Endothelial cell of hepatic sinusoid (primary cell): ENCODE results near the gene LRRC3.

Experiments
- in situ Hi-C: cut with HindIII; loops from 2 replicates; pipeline ENCODE4 v1.10.0; 2017; ENCODE audit warnings: low sequenced_read_pairs

The LRRC3 gene

GRCh38 chr21:44423941-44424607 is 31.2 kb upstream of the LRRC3 start:
- in situ Hi-C loops = no loop called here

- in situ Hi-C loops = no loop called here
Measured at GRCh38 chr21:44424608-44425306, 30.6 kb upstream of the LRRC3 start.

DNA sequence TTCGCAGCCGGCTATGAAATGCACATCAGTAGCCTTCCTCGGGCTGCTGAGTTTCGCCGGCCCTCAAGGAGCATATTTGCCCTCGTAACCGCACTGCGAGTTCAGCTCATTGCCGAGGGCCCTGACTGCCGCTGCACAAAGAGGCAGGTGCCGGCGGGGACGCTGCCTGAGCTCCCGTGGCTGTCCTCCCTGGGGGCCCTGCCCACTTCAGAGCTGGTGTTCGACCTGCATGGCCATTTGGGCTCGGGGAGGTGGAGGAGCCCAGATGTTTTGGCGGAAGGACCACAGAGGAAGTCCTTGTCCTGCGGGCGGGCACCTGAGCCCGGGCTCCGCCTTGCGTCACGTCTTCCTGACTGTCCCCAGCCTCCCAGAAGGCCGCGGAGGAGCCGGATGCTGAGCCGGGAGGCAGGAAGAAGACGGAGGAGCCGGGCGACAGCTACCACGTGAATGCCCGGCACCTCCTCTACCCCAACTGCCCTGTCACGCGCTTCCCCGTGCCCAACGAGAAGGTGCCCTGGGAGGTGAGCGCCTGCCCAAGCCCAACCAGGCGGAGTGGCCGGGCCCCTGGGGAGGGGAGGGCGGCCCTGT is 29.9 kb upstream of the LRRC3 start:
- in situ Hi-C loops = no loop called here

DNA sequence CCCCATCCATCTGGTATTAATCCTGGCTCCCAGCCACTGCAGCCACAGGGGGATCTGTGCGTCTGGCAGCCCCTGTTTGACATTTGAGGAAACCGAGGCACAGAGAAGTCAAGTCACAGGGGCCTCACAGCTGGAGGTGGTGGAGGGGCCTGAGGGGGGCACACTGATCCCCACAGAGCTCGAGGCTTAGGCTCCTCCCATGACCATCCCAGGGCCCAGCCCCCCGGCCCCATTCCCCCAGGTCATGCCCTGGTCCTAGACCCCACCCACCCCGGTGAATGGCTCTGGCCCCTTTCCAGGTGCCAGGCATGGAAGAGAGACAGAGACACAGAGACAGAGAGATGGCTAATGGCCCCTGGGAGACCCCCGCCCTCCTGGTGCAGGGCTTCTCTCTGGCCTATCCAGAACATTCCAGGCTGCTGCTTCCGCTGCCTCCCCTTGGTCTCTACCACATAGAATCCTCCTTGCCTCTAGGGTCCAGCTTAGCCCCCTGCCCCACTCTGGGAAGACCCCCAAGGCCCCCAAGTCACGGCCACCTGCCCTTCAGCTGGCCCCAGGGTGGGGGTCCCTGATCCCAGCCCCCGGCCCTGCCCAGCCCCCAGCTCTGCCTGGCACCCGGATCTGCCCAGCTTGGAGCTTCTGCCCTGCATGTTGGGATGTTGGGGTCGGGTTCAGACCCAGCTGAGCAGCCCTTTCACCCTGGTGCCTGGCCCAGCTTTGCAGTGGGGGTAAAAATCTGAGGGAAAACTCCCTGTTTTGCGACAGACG is 29.2 kb upstream of the LRRC3 start:
- in situ Hi-C loops = no loop called here

DNA sequence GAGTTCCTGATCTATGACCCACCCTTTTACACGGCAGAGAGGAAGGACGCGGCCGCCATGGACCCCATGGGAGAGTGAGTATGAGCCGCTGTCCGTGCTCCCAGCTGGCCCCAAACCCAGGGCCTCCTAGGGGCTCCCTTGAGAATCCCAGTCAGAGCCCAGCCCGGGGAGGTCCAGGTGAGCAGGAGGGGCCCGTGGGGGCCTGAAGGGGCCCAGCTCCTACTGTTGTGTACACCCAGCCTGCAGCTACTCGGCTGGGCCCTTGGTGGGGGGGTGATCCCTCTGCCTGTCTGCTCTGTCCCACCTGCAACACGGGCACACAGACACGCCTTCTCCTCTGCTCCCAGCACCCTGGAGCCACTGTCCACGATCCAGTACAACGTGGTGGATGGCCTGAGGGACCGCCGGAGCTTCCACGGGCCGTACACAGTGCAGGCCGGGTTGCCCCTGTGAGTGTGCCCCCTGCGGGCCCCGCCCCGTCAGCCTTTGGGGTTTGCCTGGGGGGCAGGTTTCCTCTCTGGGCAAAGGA is 28.6 kb upstream of the LRRC3 start:
- in situ Hi-C loops = no loop called here

DNA sequence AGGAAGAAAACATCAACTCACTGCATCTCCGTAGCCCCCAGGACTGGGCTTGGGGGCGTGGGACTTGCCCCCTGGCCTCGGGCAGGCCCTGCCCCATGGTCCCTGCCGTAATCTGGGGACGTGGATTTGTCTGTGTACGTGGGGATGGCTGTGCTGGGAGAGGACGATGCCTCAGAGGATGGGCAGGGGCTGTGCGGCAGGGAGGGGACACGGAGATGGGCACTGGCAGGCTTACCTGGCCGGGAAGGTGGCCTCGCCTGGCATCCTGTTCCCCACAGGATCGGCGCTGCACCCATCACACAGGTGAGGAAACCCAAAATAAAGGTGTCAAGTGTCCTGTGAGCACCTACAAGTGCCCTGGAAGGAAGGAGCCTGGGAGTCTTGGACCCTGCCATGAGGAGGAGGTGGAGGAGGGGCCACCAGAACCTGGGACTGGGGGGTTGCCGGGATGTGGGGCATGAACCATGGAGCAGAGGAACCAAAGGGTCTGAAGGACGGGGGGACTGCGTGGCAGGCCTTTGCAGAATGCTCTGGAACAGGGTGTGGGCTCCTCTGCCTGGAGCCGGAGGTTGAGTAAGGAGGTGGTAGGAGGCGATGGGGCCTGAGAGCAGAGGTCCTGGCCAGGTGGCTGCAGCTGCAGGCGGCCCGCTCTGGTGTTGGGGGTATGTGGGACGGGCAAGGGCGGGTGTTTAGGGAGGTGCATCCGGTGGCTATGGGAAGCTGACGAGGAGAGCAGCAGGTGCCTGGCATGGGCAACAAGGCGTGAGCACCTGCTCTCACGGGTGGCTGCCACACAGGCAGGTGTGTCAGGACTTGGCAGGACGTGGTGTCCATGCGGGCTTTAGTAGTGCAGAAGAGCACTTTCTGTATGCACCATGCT is 27.8 kb upstream of the LRRC3 start:
- in situ Hi-C loops = no loop called here

- in situ Hi-C loops = no loop called here
Measured at GRCh38 chr21:44428281-44428960, 26.9 kb upstream of the LRRC3 start.

DNA sequence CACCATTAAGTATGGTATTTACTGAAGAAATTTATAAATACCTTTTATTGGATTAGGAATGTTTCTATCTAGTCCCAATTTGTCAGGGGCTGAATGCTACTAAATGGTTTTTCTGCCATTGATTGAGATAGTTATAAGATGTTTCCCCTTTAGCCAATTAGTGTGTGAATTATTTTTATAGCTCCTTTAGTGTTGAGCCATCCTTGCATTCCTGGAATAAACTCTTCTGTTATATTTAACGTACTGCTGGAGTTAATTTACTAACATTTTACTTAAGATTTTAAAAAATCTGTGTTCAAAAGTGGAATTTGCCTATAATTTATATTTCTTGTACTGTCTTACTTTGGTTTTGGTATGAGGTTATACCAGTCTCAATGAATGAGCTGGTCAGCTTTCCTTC is 25.4 kb upstream of the LRRC3 start:
- in situ Hi-C loops = no loop called here

DNA sequence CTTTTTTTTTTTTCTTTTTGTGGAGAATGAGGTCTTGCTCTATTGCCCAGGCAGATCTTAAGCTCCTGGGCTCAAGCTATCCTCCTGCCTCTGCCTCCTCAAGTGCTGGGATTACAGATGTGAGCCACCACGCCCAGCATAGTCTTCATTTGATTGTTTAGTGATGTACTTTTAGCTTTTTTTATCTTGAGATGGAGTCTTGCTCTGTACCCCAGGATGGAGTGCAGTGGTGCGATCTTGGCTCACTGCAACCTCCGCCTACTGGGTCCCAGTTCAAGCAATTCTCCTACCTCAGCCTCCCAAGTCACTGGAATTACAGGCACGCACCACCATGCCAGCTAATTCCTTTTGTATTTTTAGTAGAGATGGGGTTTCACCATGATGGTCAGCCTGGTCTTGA is 24.0 kb upstream of the LRRC3 start:
- in situ Hi-C loops = no loop called here

- in situ Hi-C loops = no loop called here
Measured at GRCh38 chr21:44432841-44433790, 22.2 kb upstream of the LRRC3 start.

DNA sequence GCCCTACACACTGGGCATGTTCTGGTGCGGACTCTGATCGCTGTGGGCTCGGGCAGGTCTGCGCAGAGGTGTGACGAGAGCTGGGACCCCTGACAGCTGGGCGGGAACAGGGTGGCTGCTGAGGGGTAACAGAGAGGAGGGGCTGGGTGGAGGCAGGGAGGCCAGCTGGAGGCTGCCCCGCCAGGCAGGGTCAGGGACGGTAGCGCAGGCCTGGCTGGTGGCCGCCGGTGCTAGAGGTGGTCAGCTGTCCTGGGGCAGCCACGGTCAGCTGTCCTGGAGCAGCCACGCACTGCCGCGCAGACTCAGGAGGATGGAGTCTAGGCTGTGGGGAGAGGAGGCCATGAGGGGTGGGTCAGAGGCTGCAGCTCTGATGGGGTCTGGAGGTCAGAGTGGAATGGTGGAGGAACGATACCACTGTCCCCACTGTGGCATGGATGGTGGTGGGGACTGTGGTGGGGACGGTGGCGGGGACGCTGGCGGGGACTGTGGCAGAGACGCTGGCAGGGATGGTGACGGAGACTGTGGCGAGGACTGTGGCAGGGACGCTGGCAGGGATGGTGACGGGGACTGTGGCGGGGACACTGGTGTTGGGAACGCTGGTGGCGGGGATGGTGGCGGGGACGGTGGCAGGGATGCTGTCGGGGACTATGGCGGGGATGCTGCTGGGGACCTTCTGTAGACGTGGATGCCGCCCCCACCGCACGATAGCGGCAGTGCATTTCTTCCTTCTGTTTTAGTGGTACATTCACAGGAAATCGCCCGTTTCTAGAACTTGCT is 21.3 kb upstream of the LRRC3 start:
- in situ Hi-C loops = no loop called here

- in situ Hi-C loops = no loop called here
Measured at GRCh38 chr21:44434568-44434925, 20.8 kb upstream of the LRRC3 start.

DNA sequence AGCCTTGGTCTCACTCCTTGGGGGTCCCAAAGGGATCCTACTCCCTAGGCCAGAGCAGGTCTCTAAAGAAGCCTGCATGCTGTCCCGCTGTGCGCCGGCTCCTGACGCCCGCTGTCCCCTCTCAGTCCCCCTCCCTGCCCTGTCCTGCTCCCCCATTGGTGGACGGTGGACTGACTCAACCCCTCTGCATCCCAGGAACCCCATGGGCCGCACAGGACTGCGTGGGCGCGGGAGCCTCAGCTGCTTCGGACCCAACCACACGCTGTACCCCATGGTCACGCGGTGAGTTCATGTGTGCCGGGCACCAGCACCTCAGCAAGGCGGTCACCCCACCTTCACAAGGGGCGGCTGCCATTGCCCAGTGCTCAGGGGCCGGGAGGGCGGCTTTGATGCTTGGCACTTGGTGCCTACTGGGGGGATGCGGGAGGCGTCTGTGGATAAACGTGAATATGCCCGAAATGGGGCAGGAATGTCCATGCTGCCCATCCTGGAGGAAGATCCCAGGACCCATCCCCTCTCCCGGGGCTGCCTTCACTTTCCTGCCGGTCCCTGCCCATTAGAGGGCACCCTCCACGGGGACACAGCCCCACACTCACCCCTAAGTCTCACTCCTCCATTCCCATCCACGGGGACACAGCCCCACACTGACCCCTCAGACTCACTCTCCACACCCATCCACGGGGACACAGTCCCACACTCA is 20.2 kb upstream of the LRRC3 start:
- in situ Hi-C loops = no loop called here

- in situ Hi-C loops = no loop called here
Measured at GRCh38 chr21:44436111-44436611, 19.1 kb upstream of the LRRC3 start.

DNA sequence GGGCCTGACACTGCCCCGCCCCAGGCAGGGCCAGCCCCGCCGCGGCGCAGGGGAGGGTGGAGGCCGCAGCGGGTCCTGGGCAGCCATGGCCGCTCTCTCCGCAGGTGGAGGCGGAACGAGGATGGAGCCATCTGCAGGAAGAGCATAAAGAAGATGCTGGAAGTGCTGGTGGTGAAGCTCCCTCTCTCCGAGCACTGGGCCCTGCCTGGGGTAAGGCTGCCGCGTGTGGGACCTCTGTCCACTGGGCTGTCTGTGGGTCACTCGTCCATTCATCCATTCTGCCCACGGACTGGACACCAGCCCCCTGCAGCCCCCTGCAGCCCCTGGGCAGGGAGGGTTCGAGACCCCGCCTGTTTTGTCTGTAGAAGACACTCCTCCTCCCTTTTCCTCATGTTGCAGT is 18.4 kb upstream of the LRRC3 start:
- in situ Hi-C loops = no loop called here

GRCh38 chr21:44437371-44437695 is 18.0 kb upstream of the LRRC3 start:
- in situ Hi-C loops = no loop called here

DNA sequence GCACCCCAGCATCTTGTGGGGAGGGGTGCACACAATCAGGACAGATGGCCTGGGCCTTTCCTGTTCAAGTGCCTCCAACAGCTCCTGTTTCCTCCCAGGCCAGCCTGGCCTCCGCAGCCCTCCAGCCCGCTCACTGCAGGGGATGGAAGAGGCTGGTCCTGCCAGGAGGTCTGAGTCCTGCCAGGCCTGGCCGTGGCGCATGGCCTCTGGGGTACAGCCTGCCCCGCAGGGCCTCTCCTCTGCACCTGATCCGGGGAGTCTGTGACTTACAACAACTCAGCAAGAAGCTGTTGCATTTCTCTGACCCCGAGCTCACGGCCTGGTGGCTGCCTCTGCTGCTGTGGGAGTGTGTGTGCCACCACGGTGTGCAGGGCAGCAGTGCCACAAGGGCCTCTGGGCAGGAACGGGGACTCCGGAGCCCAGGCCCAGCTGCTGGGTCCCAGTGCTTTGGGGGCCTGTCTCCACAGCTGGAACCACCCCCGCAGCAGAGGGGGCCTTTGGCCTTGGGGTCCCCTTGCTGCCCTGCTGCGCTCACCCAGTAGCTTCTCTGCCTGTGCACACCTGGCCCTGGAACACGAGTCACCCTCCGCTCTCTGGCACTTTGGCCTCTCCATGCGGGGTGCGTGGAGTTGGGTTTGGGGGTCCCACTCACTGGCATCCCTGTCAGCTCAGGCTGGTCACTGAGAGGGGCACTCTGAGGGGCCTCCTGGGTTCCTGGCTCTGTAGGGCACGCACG is 17.4 kb upstream of the LRRC3 start:
- in situ Hi-C loops = no loop called here
